ENCODE results near the gene AKAP3.

AKAP3 gene

GRCh38 chr12:4648501-4649357, at the start of gene AKAP3, which contains the start of gene NDUFA9:
TSS of gene AKAP3 (minus strand) at chr12:4649051. CDS start at chr12:4638196, 10,855 bp downstream.
TSS of gene NDUFA9 (plus strand) at chr12:4649114. CDS start at chr12:4649127, 13 bp downstream.
- DNase-seq (ENCODE audit: low spot score), result peak; percentile 89

- DNase-seq (ENCODE audit: low spot score), result no peak
Observed at GRCh38 chr12:4690760-4691159, 41.9 kb upstream of the AKAP3 start.

- DNase-seq (ENCODE audit: low spot score), result no peak
Observed at GRCh38 chr12:4685317-4685716, 36.5 kb upstream of the AKAP3 start.

- no peak for DNase-seq (ENCODE audit: low spot score)
Observed at GRCh38 chr12:4681732-4682131, 32.9 kb upstream of the AKAP3 start.

- no peak for DNase-seq (ENCODE audit: low spot score)
Observed at GRCh38 chr12:4679711-4680110, 30.9 kb upstream of the AKAP3 start.

- no peak for DNase-seq (ENCODE audit: low spot score)
Observed at GRCh38 chr12:4665236-4665635, 16.4 kb upstream of the AKAP3 start.

- DNase-seq (ENCODE audit: low spot score), result no peak
Observed at GRCh38 chr12:4663971-4664505, 15.2 kb upstream of the AKAP3 start.

- no peak for DNase-seq (ENCODE audit: low spot score)
Observed at GRCh38 chr12:4653691-4654090, 4.8 kb upstream of the AKAP3 start.

- no peak for DNase-seq (ENCODE audit: low spot score)
Observed at GRCh38 chr12:4653257-4653656, 4.4 kb upstream of the AKAP3 start.

GRCh38 chr12:4649358-4649661, 459 bp upstream of the AKAP3 start:
- no peak for DNase-seq (ENCODE audit: low spot score)

- no peak for DNase-seq (ENCODE audit: low spot score)
Observed at GRCh38 chr12:4648104-4648500, 749 bp downstream of the AKAP3 start.

- DNase-seq (ENCODE audit: low spot score), result no peak
Observed at GRCh38 chr12:4645023-4645422, 3.8 kb downstream of the AKAP3 start.

- DNase-seq (ENCODE audit: low spot score), result no peak
Observed at GRCh38 chr12:4643747-4644146, 5.1 kb downstream of the AKAP3 start.

GRCh38 chr12:4630262-4630661, 18.6 kb downstream of the AKAP3 start:
- DNase-seq (ENCODE audit: low spot score), result no peak

GRCh38 chr12:4628406-4628805, 20.4 kb downstream of the AKAP3 start:
- no peak for DNase-seq (ENCODE audit: low spot score)

GRCh38 chr12:4626543-4626942, 22.3 kb downstream of the AKAP3 start:
- no peak for DNase-seq (ENCODE audit: low spot score)

- DNase-seq (ENCODE audit: low spot score), result no peak
Observed at GRCh38 chr12:4621511-4621910, 27.3 kb downstream of the AKAP3 start.

GRCh38 chr12:4615667-4616066, 33.2 kb downstream of the AKAP3 start:
- DNase-seq (ENCODE audit: low spot score), result peak; percentile 82

- no peak for DNase-seq (ENCODE audit: low spot score)
Observed at GRCh38 chr12:4610481-4610880, 38.4 kb downstream of the AKAP3 start.

GRCh38 chr12:4609071-4609470, 39.8 kb downstream of the AKAP3 start:
- DNase-seq (ENCODE audit: low spot score), result no peak

- DNase-seq (ENCODE audit: low spot score), result no peak
Observed at GRCh38 chr12:4607056-4607455, 41.8 kb downstream of the AKAP3 start.

- peak; percentile 95 for DNase-seq (ENCODE audit: low spot score)
Observed at GRCh38 chr12:4604684-4605193, 44.1 kb downstream of the AKAP3 start.

GRCh38 chr12:4603946-4604345, 44.9 kb downstream of the AKAP3 start:
- no peak for DNase-seq (ENCODE audit: low spot score)

- DNase-seq (ENCODE audit: low spot score), result no peak
Observed at GRCh38 chr12:4603421-4603820, 45.4 kb downstream of the AKAP3 start.

Data from pons (tissue), 1 donor.